PC-3 (cell line): ENCODE data around the gene SERPINA6.
A peak's percentile ranks its signal among the peaks of the same experiment; 100 is the strongest.

Source experiments
- CTCF ChIP-seq: fragments of 300-600 bp; sonication (generic); conservative IDR thresholded peaks from 2 replicates; pipeline ENCODE4 v1.5.1; 2017; ENCODE audit warnings: antibody characterized with exemption, low read depth, mild to moderate bottlenecking, low read length
- EZH2 ChIP-seq: fragments of 300-600 bp; sonication (generic); IDR thresholded peaks from one replicate; pipeline ENCODE4 v1.6.1; 2017; ENCODE audit warnings: antibody characterized with exemption, mild to moderate bottlenecking, low read length; ENCODE audit not compliant: unreplicated experiment
- EZH2phosphoT487 ChIP-seq: fragments of 300-600 bp; sonication (generic); IDR thresholded peaks from 2 replicates; pipeline ENCODE4 v1.6.1; 2018; ENCODE audit warnings: mild to moderate bottlenecking, antibody characterized with exemption, low read length, borderline replicate concordance

- TF ChIP-seq CTCF (0 out of 2 replicates have a peak, but pooled peaks have one; percentile 15), EZH2 (no peak), EZH2phosphoT487 (no peak)
These were observed 49.0 kb upstream of the SERPINA6 start for GRCh38 chr14:94372021-94372605.
